Neural progenitor cell (in vitro differentiated cells): ENCODE data around the gene PEX26.

Experiments
- CTCF ChIP-seq: fragments of 200-600 bp; sonication (generic); IDR thresholded peaks from 2 replicates; pipeline ENCODE4 v1.5.1; 2017; ENCODE audit warnings: antibody characterized with exemption, mild to moderate bottlenecking
- EZH2 ChIP-seq: fragments of 200-600 bp; sonication (generic); IDR thresholded peaks from 2 replicates; pipeline ENCODE4 v1.6.1; 2017; ENCODE audit warnings: antibody characterized with exemption, mild to moderate bottlenecking, moderate library complexity
- EZH2phosphoT487 ChIP-seq: fragments of 200-600 bp; sonication (generic); IDR thresholded peaks from 2 replicates; pipeline ENCODE4 v1.6.1; 2017; ENCODE audit warnings: antibody characterized with exemption

- TF ChIP-seq CTCF (no peak), EZH2 (no peak), EZH2phosphoT487 (no peak)
Observed at GRCh38 chr22:18067548-18068341, 10.0 kb upstream of the PEX26 start.
